Measurements from ENCODE around the gene ENPEP.

Gene ENPEP

DNA sequence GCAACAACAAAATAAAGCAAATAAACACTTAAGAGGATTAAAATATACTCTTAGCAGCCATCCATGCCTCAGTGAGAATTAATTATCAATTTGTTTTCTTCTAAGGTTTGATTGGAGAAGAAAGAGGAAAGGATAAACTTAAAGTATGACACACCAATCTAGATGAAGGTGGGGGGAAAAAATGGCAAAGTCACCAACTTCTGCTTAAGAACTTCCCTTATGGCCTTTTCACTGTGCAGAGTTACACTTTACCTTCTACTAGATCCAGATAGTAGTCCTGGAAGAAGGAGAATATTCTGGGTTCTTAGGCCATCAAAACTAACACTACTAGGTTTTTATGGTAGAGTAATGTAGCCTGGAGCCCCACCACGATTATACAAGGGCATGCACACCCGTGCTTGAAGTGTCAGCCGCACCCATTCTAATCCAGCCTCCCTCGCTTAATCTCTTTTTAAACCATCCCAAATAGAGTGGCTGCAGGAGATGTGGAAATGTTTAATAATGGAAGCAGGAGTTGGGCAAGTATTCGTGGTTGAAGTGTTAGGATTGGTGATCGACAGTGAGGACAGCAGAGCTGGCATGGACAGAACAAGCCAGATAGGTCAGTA lies 14.1 kb downstream of the ENPEP start:
- DNase-seq (ENCODE audit: low read depth, low spot score) = no peak
- Histone ChIP-seq H3K4me3 (no peak overlapping the region), H3K9ac (ENCODE audit: insufficient read length) (no peak overlapping the region), H3K36me3 (ENCODE audit: insufficient read depth, low read length) (peaks cover 5% of the 10 kb centered on the region; the same call in 1 of the 2 replicates), H3K9me3 (ENCODE audit: low read depth, low read length) (no peaks in the 10 kb centered on the region), H3K27ac (no peak overlapping the region)
- TF ChIP-seq POLR2AphosphoS5 (IDR thresholded peaks at IDR 0.05; ENCODE audit: borderline replicate concordance, low read depth, low read length) (no peak), EZH2 (IDR thresholded peaks at IDR 0.05) (no peak), FOXP2 (optimal IDR thresholded peaks at IDR 0.05; ENCODE audit: control extremely low read depth, extremely low read length, insufficient read depth) (no peak)

DNA sequence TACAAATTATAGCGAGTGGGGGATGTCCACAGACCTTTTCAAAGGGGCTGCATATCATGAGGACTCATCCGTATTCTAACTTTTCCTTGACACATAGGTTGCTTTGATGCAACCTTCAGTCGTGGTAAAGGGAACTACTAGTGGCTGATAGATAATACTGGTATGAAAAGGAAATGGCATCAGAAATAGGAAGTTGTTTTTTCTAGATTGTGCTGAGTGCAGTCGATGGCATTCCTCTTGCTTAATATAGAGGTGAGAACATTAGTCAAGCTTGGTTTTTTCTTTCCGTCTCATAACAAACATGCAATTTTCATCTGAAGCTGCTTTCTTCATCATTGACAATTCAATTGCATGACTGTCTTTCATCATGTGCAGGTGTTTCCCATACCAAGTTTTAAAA lies 16.6 kb downstream of the ENPEP start:
- Histone ChIP-seq H3K4me3 (no peak overlapping the region), H3K9me3 (ENCODE audit: low read depth, low read length) (no peaks in the 10 kb centered on the region), H3K27ac (no peak overlapping the region), H3K9ac (ENCODE audit: insufficient read length) (no peak overlapping the region), H3K36me3 (ENCODE audit: insufficient read depth, low read length) (peaks cover 5% of the 10 kb centered on the region; the same call in 1 of the 2 replicates)
- no peak for TF ChIP-seq FOXP2 (optimal IDR thresholded peaks at IDR 0.05; ENCODE audit: control extremely low read depth, extremely low read length, insufficient read depth)
- no peak for TF ChIP-seq EZH2 (IDR thresholded peaks at IDR 0.05)
- TF ChIP-seq POLR2AphosphoS5 (IDR thresholded peaks at IDR 0.05; ENCODE audit: borderline replicate concordance, low read depth, low read length) = no peak
- DNase-seq (ENCODE audit: low read depth, low spot score) = no peak

GRCh38 chr4:110493520-110493919 lies 17.6 kb downstream of the ENPEP start:
- no peaks in the 10 kb centered on the region for H3K9me3 ChIP-seq (ENCODE audit: low read depth, low read length)
- no peak overlapping the region for H3K4me3 ChIP-seq
- no peak overlapping the region for H3K27ac ChIP-seq
- H3K36me3 ChIP-seq (ENCODE audit: insufficient read depth, low read length) = peaks cover 5% of the 10 kb centered on the region; the same call in 1 of the 2 replicates
- DNase-seq (ENCODE audit: low read depth, low spot score) = no peak
- TF ChIP-seq EZH2 (IDR thresholded peaks at IDR 0.05) = no peak
- TF ChIP-seq FOXP2 (optimal IDR thresholded peaks at IDR 0.05; ENCODE audit: control extremely low read depth, extremely low read length, insufficient read depth) = no peak
- no peak for TF ChIP-seq POLR2AphosphoS5 (IDR thresholded peaks at IDR 0.05; ENCODE audit: borderline replicate concordance, low read depth, low read length)
- H3K9ac ChIP-seq (ENCODE audit: insufficient read length) = no peak overlapping the region

- no peak overlapping the region for H3K4me3 ChIP-seq
- DNase-seq (ENCODE audit: low read depth, low spot score) = no peak
- H3K27ac ChIP-seq = no peak overlapping the region
- H3K9me3 ChIP-seq (ENCODE audit: low read depth, low read length) = peaks cover 4% of the 10 kb centered on the region; the same call in 1 of the 2 replicates
- H3K36me3 ChIP-seq (ENCODE audit: insufficient read depth, low read length) = peaks cover 11% of the 10 kb centered on the region
- no peak overlapping the region for H3K9ac ChIP-seq (ENCODE audit: insufficient read length)
- TF ChIP-seq EZH2 (IDR thresholded peaks at IDR 0.05) (no peak), POLR2AphosphoS5 (IDR thresholded peaks at IDR 0.05; ENCODE audit: borderline replicate concordance, low read depth, low read length) (no peak), FOXP2 (optimal IDR thresholded peaks at IDR 0.05; ENCODE audit: control extremely low read depth, extremely low read length, insufficient read depth) (no peak)
Measured at GRCh38 chr4:110498420-110498819, 22.5 kb downstream of the ENPEP start.

DNA sequence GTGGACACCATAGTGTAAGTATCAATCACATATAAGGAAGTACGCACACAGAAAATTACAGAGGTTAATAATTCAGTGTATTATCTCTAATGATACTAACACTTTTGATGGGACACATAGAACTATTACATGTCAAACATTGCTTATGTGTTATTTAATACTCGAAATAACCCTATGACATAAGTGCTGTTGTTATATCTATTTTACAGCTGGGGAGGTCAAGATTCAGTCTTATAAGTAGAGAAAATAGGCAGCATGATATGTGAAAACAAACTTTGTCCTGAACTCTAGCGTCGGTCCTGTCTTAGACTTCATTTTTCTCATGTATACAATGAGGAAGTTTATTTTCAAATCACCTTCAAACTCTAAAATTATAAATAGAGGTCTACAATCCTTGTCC lies 23.2 kb downstream of the ENPEP start:
- no peak for DNase-seq (ENCODE audit: low read depth, low spot score)
- TF ChIP-seq EZH2 (IDR thresholded peaks at IDR 0.05) = no peak
- TF ChIP-seq FOXP2 (optimal IDR thresholded peaks at IDR 0.05; ENCODE audit: control extremely low read depth, extremely low read length, insufficient read depth) = no peak
- no peak for TF ChIP-seq POLR2AphosphoS5 (IDR thresholded peaks at IDR 0.05; ENCODE audit: borderline replicate concordance, low read depth, low read length)

DNA sequence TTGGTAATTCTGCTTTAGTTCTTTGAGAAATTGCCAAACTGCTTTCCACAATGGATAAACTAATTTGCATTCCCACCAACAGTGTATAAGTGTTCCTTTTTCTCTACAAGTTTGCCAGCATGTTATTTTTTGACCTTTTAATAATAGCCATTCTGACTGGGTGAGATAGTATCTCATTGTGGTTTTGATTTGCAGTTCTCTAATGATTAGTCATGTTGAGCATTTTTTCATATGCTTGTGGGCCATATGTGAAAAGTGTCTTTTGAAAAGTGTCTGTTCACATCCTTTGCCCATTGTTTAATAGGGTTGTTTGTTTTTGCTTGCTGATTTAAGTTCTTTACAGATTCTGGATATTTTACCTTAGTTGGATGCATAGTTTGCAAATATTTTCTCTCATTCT lies 25.9 kb downstream of the ENPEP start:
- TF ChIP-seq EZH2 (IDR thresholded peaks at IDR 0.05) (no peak), POLR2AphosphoS5 (IDR thresholded peaks at IDR 0.05; ENCODE audit: borderline replicate concordance, low read depth, low read length) (no peak), FOXP2 (optimal IDR thresholded peaks at IDR 0.05; ENCODE audit: control extremely low read depth, extremely low read length, insufficient read depth) (no peak)
- Histone ChIP-seq H3K27ac (no peak overlapping the region), H3K36me3 (ENCODE audit: insufficient read depth, low read length) (peaks cover 11% of the 10 kb centered on the region), H3K4me3 (no peak overlapping the region), H3K9me3 (ENCODE audit: low read depth, low read length) (peaks cover 4% of the 10 kb centered on the region; the same call in 1 of the 2 replicates), H3K9ac (ENCODE audit: insufficient read length) (no peak overlapping the region)
- DNase-seq (ENCODE audit: low read depth, low spot score) = no peak

More for the DNA sequence above, 23.2 kb downstream of the ENPEP start:
- Histone ChIP-seq H3K9me3 (ENCODE audit: low read depth, low read length) (peaks cover 4% of the 10 kb centered on the region; the same call in 1 of the 2 replicates), H3K9ac (ENCODE audit: insufficient read length) (no peak overlapping the region), H3K36me3 (ENCODE audit: insufficient read depth, low read length) (peaks cover 11% of the 10 kb centered on the region), H3K4me3 (no peak overlapping the region), H3K27ac (no peak overlapping the region)

DNA sequence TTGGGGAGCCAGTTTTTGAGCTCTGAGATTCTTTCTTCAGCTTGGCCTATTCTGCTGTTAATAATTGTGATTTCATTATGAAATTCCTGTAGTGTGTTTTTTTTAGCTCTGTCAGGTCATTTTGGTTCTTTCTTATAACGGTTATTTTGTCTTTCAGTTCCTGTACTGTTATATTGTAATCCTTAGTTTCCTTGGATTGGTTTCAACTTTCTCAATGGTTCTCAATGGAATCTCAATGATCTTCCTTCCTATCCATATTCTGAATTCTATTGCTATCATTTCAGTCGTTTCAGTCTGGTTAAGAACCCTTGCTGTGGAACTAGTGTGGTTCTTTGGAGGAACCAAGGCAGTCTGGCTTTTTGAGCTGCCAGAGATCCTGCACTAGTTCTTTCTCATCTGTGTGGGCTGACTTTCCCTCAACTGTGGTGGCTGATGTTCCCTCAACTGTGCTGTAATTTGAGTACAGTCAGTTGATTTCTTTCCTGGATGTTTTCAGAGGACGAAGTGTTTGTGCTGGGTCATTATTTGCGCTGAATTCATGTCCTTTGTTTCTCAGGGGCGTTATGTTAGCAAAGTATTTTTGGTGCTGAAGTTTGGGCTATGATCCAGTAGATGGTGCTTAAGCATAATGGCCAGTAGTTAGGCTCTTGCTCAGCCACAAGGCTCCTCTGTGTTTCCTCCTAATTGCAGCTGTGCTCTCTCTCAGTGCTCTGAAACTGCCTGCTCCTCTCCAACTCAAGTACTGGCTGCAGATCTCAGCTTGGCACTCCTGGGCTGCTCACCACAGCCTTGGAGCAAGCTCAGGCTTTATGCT lies 27.5 kb downstream of the ENPEP start:
- Histone ChIP-seq H3K36me3 (ENCODE audit: insufficient read depth, low read length) (peaks cover 11% of the 10 kb centered on the region), H3K4me3 (peak overlapping the region; percentile 36; the same call in 1 of the 2 replicates), H3K27ac (peak overlapping the region; percentile 86), H3K9me3 (ENCODE audit: low read depth, low read length) (peaks cover 4% of the 10 kb centered on the region; the same call in 1 of the 2 replicates), H3K9ac (ENCODE audit: insufficient read length) (no peak overlapping the region)
- TF ChIP-seq POLR2AphosphoS5 (IDR thresholded peaks at IDR 0.05; ENCODE audit: borderline replicate concordance, low read depth, low read length) (no peak), FOXP2 (optimal IDR thresholded peaks at IDR 0.05; ENCODE audit: control extremely low read depth, extremely low read length, insufficient read depth) (no peak), EZH2 (IDR thresholded peaks at IDR 0.05) (no peak)
- no peak for DNase-seq (ENCODE audit: low read depth, low spot score)

DNA sequence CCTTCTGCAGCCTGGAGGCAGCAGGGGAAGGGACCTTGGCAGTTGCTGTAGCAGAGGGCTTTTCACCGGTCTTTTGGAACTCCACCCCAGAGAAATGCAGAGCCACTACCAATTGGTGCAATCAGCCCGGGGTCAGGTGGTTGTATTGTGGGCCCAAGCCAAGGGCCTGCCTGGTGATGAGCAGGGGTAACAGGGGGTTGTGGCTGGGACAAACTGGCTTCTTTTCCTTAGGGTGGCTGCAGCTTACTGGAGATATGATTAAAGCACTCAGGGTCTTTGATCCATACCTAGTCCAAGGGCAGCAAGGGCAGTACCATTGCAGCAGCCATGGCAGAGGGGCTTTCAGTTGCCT lies 28.1 kb downstream of the ENPEP start:
- no peak for TF ChIP-seq EZH2 (IDR thresholded peaks at IDR 0.05)
- H3K27ac ChIP-seq = peak overlapping the region; percentile 86; the same call in 1 of the 2 replicates
- peaks cover 4% of the 10 kb centered on the region; the same call in 1 of the 2 replicates for H3K9me3 ChIP-seq (ENCODE audit: low read depth, low read length)
- no peak overlapping the region for H3K9ac ChIP-seq (ENCODE audit: insufficient read length)
- no peak for DNase-seq (ENCODE audit: low read depth, low spot score)
- H3K4me3 ChIP-seq = no peak overlapping the region; the same call in 1 of the 2 replicates
- H3K36me3 ChIP-seq (ENCODE audit: insufficient read depth, low read length) = peaks cover 11% of the 10 kb centered on the region

Measured in SK-N-MC (cell line).